Panc1 (cell line): ENCODE measurements around the gene PRKCZ. TPM values are rescaled to one million over a fixed set of nuclear protein-coding genes. Genes with fewer than 3 reads are reported as not detected.

Experiments used
- ATAC-seq: fragments of 200-7000 bp; cut with Tn5 transposase; 2 replicates; pipeline ENCODE4 v1.9.1; 2020; ENCODE audit warnings: mild to moderate bottlenecking, moderate library complexity
- BruUV-seq: library from RNA; stranded (reverse); fragments of 400-500 nt; replicated peaks from 2 replicates; lab custom pipeline; 2021; lab: Mats Ljungman, UMichigan
- CTCF ChIA-PET: fragments of 300-600 bp; sonication (Branson Sonifier 250); formaldehyde crosslinking; loops from one replicate; lab custom pipeline; 2022; ENCODE audit warnings: antibody characterized with exemption; lab: Charles Lee
- POLR2A ChIA-PET: fragments of 300-600 bp; sonication (Branson Sonifier 250); formaldehyde crosslinking; loops from one replicate; lab custom pipeline; 2022; ENCODE audit warnings: antibody characterized with exemption; lab: Charles Lee
- DNase-seq: peaks from one replicate; pipeline ENCODE4 v3.0.0-alpha.2; 2010; ENCODE audit warnings: low read depth, low spot score
- H3K27ac ChIP-seq: 2 replicates; pipeline ENCODE4 v1.5.1; 2011; ENCODE audit warnings: mild to moderate bottlenecking, low read length, inconsistent platforms
- H3K27me3 ChIP-seq: fragments of 200-500 bp; sonication (Bioruptor generic); 2 replicates; pipeline ENCODE4 v1.6.0; 2014; ENCODE audit warnings: low read length, inconsistent platforms; ENCODE audit not compliant: control insufficient read depth, insufficient read depth
- H3K36me3 ChIP-seq: fragments of 200-500 bp; sonication (Bioruptor generic); 2 replicates; pipeline ENCODE4 v1.5.1; 2014; ENCODE audit warnings: inconsistent platforms, mild to moderate bottlenecking, low read length, moderate library complexity; ENCODE audit not compliant: control insufficient read depth, insufficient read depth
- H3K4me1 ChIP-seq: 2 replicates; pipeline ENCODE4 v1.5.1; 2011; ENCODE audit warnings: inconsistent platforms, mild to moderate bottlenecking, low read length, moderate library complexity; ENCODE audit not compliant: control insufficient read depth, insufficient read depth
- H3K4me3 ChIP-seq, 2 experiments: 2 replicates each; pipeline ENCODE4 v1.5.1; 2011 to 2012; ENCODE audit warnings: low read depth in 2 of 2, low read length in 2 of 2, mild to moderate bottlenecking in 2 of 2, inconsistent platforms in 1 of 2, moderate library complexity in 1 of 2
- H3K9me3 ChIP-seq: fragments of 200-500 bp; sonication (Bioruptor generic); 2 replicates; pipeline ENCODE4 v1.5.1; 2014; ENCODE audit warnings: low read depth, mild to moderate bottlenecking, inconsistent platforms, low read length, moderate library complexity; ENCODE audit not compliant: control insufficient read depth, insufficient read depth
- POLR2AphosphoS5 ChIP-seq: IDR thresholded peaks from 2 replicates; pipeline ENCODE4 v1.6.1; 2012; ENCODE audit warnings: mild to moderate bottlenecking, low read depth, low read length, moderate library complexity
- SIN3A ChIP-seq: IDR thresholded peaks from 2 replicates; pipeline ENCODE4 v1.6.1; 2012; ENCODE audit warnings: low read depth, mild to moderate bottlenecking, low read length, moderate library complexity, borderline replicate concordance; ENCODE audit not compliant: insufficient read depth
- TCF7L2 ChIP-seq: IDR thresholded peaks from 2 replicates; pipeline ENCODE4 v1.6.1; 2011; ENCODE audit warnings: mild to moderate bottlenecking, low read depth, low read length, inconsistent platforms
- in situ Hi-C: cut with HindIII; loops from 2 replicates; pipeline ENCODE4 v1.10.0; 2016; ENCODE audit warnings: low sequenced_read_pairs, low pct_unique_long_range_greater_than_20kb
- intact Hi-C: fragments of 100-400 bp; cut with micrococcal nuclease; formaldehyde crosslinking; loops from one replicate; pipeline ENCODE4 v1.10.0; 2022; ENCODE audit not compliant: unreplicated experiment
- total RNA-seq: library from RNA; stranded (reverse); gene quantifications from one replicate; pipeline ENCODE4 v1.2.1, GENCODE V29; 2021; ENCODE audit not compliant: unreplicated experiment
- TF ChIP-seq, protein P1 (sequence below): fragments of 450-650 bp; IDR thresholded peaks from 2 replicates; pipeline ENCODE4 v1.5.1; 2017; ENCODE audit warnings: mild to moderate bottlenecking
- TF ChIP-seq, protein P2 (sequence below), 2 experiments: IDR thresholded peaks; 2 replicates each; pipeline ENCODE4 v1.6.1; 2011 to 2012; ENCODE audit warnings: low read depth in 2 of 2, control low read depth in 1 of 2, low read length in 1 of 2, mild to moderate bottlenecking in 1 of 2, moderate library complexity in 1 of 2; ENCODE audit not compliant: insufficient read depth in 1 of 2

PRKCZ gene
- total RNA-seq, 1 experiment from 2014 or later: 26.7 TPM

GRCh38 chr1:2061065-2061778 lies 11.0 kb downstream of the PRKCZ start:
- Histone ChIP-seq H3K4me3 (no peak overlapping the region), H3K9me3 (no peaks in the 10 kb centered on the region), H3K4me1 (no peaks in the 10 kb centered on the region), H3K36me3 (no peaks in the 10 kb centered on the region), H3K27ac (no peak overlapping the region), H3K27me3 (no peaks in the 10 kb centered on the region)
- TF ChIP-seq POLR2AphosphoS5: no peak
- TF ChIP-seq, protein P1, sequence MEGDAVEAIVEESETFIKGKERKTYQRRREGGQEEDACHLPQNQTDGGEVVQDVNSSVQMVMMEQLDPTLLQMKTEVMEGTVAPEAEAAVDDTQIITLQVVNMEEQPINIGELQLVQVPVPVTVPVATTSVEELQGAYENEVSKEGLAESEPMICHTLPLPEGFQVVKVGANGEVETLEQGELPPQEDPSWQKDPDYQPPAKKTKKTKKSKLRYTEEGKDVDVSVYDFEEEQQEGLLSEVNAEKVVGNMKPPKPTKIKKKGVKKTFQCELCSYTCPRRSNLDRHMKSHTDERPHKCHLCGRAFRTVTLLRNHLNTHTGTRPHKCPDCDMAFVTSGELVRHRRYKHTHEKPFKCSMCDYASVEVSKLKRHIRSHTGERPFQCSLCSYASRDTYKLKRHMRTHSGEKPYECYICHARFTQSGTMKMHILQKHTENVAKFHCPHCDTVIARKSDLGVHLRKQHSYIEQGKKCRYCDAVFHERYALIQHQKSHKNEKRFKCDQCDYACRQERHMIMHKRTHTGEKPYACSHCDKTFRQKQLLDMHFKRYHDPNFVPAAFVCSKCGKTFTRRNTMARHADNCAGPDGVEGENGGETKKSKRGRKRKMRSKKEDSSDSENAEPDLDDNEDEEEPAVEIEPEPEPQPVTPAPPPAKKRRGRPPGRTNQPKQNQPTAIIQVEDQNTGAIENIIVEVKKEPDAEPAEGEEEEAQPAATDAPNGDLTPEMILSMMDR: no peak
- TF ChIP-seq TCF7L2: no peak
- TF ChIP-seq, protein P2, sequence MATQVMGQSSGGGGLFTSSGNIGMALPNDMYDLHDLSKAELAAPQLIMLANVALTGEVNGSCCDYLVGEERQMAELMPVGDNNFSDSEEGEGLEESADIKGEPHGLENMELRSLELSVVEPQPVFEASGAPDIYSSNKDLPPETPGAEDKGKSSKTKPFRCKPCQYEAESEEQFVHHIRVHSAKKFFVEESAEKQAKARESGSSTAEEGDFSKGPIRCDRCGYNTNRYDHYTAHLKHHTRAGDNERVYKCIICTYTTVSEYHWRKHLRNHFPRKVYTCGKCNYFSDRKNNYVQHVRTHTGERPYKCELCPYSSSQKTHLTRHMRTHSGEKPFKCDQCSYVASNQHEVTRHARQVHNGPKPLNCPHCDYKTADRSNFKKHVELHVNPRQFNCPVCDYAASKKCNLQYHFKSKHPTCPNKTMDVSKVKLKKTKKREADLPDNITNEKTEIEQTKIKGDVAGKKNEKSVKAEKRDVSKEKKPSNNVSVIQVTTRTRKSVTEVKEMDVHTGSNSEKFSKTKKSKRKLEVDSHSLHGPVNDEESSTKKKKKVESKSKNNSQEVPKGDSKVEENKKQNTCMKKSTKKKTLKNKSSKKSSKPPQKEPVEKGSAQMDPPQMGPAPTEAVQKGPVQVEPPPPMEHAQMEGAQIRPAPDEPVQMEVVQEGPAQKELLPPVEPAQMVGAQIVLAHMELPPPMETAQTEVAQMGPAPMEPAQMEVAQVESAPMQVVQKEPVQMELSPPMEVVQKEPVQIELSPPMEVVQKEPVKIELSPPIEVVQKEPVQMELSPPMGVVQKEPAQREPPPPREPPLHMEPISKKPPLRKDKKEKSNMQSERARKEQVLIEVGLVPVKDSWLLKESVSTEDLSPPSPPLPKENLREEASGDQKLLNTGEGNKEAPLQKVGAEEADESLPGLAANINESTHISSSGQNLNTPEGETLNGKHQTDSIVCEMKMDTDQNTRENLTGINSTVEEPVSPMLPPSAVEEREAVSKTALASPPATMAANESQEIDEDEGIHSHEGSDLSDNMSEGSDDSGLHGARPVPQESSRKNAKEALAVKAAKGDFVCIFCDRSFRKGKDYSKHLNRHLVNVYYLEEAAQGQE (IDR thresholded peaks at IDR 0.05; ENCODE audit: insufficient read depth in 1 of 2, low read depth in 2 of 2, low read length in 1 of 2): no peak
- TF ChIP-seq SIN3A: no peak
- in situ Hi-C loops (no loop called here), intact Hi-C loops (no loop called here)
- DNase-seq: no peak
- CTCF ChIA-PET: no interaction called here
- no peak for ATAC-seq
- no TSS peak for BruUV-seq
- POLR2A ChIA-PET: no interaction called here

DNA sequence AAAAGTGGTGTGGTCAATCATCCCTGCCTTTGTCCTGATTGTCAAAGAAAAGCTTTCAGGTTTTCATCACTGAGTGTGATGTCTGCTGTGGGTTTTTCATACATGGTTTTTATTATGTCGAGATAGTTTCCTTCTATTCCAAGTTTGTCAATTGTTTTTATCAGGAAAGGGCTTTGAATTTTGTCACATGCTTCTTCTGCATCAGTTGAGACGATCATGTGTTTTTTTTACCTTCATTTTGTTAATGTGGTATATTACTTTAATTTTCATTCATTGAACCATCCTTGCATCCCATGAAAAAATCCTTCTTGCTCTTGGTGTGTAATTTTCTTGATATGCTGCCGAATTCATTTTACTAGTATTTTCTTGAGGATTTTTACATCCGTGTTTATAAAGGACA lies 15.5 kb downstream of the PRKCZ start:
- intact Hi-C loops (no loop called here), in situ Hi-C loops (no loop called here)
- Histone ChIP-seq H3K4me3 (no peak overlapping the region), H3K27ac (no peak overlapping the region), H3K9me3 (no peaks in the 10 kb centered on the region), H3K4me1 (no peaks in the 10 kb centered on the region), H3K27me3 (no peaks in the 10 kb centered on the region), H3K36me3 (no peaks in the 10 kb centered on the region)
- ChIA-PET CTCF (interaction anchor here (0.6 kb wide), 1 partner anchor 944 kb away, joined by 6 read pairs; no protein-coding TSS in a partner anchor), POLR2A (no interaction called here)
- DNase-seq (no peak), ATAC-seq (no peak)
- BruUV-seq: no TSS peak
- TF ChIP-seq, protein P2 (IDR thresholded peaks at IDR 0.05; ENCODE audit: insufficient read depth in 1 of 2, low read depth in 2 of 2, low read length in 1 of 2): no peak
- TF ChIP-seq POLR2AphosphoS5 (no peak), SIN3A (no peak), TCF7L2 (no peak)
- TF ChIP-seq, protein P1: no peak
